GM12874 (cell line): ENCODE data around the gene KIF6.

Experiments used
- TF ChIP-seq, protein P1 (sequence below): IDR thresholded peaks from 2 replicates; pipeline ENCODE4 v1.5.1; 2011; ENCODE audit warnings: low read depth, mild to moderate bottlenecking, control low read depth, low read length, moderate library complexity; ENCODE audit not compliant: insufficient read depth

Gene KIF6

GRCh38 chr6:39411001-39411400 is 314.2 kb downstream of the KIF6 start:
- TF ChIP-seq, protein P1, sequence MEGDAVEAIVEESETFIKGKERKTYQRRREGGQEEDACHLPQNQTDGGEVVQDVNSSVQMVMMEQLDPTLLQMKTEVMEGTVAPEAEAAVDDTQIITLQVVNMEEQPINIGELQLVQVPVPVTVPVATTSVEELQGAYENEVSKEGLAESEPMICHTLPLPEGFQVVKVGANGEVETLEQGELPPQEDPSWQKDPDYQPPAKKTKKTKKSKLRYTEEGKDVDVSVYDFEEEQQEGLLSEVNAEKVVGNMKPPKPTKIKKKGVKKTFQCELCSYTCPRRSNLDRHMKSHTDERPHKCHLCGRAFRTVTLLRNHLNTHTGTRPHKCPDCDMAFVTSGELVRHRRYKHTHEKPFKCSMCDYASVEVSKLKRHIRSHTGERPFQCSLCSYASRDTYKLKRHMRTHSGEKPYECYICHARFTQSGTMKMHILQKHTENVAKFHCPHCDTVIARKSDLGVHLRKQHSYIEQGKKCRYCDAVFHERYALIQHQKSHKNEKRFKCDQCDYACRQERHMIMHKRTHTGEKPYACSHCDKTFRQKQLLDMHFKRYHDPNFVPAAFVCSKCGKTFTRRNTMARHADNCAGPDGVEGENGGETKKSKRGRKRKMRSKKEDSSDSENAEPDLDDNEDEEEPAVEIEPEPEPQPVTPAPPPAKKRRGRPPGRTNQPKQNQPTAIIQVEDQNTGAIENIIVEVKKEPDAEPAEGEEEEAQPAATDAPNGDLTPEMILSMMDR: no peak

- TF ChIP-seq, protein P1: no peak
Observed at GRCh38 chr6:39409889-39410288, 315.3 kb downstream of the KIF6 start.

DNA sequence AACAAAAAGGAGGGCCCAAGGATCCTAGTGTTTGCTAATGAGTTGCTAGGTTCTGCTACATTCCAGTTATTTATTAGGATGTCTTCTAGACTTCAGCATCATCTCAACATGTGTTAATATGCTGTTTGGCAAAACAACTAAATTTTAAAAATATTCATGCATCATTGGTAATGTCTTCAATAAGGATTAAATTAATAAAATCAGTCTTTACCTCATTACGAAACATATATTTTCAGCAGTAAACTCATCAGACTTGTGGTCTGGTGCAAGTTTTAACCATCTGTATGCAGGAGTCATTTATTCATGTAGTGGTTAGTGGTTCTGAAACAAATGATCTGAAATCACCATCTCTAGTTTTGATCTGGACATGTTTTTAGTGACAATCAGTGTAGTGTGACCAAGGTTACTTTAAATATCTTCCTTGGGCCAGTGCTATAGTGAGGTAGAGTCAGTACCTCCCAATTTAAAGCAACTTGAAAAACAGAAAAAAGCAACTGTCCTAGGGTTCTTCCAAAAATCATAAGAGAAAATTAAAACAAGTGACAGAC is 317.7 kb downstream of the KIF6 start:
- TF ChIP-seq, protein P1: no peak

DNA sequence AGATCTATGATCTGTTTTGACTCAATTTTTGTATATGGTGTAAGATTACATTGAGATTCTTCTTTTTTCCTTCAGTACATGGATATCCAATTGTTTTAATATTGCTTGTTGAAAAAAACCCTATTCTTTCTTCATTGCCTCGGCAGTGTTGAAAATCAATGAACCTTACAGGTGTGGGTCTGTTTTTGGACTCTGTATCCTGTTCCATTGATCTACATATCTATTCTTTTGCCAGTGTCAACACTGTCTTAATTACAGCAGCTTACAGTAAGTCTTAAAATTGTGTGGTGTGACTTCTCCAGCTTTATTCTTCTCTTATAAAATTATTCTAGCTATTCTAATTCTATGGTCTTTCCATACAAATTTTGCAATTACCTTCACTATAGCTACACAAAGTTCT is 320.9 kb downstream of the KIF6 start:
- TF ChIP-seq, protein P1: no peak

GRCh38 chr6:39403304-39403703 is 321.9 kb downstream of the KIF6 start:
- TF ChIP-seq, protein P1: no peak

DNA sequence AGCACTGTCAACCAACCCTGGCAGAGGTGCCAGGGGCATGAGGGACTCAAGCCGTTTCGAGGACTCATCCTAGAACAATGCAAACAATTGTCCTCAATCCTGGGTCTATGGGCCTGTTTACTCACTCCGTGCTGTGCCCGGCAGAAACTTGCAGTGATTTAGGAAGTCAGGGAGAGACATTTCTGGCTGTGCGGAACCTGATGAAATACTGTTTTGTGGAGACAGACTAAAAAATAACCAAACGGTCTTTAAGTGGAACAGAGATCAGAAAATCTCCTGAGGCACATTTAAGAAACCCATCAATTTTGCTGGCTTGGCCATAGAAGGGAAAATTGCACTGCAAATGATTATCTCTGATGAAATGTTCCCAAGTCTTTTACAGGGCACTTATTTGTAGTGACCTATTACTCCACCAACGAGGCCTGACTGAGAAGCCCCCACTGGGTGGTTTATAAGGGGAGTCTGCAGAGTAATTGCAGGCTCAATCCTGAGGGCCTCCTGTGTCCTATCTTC is 322.9 kb downstream of the KIF6 start:
- TF ChIP-seq, protein P1: no peak

- TF ChIP-seq, protein P1: no peak
Observed at GRCh38 chr6:39401376-39401775, 323.8 kb downstream of the KIF6 start.
